HepG2 (cell line): Measurements from ENCODE around the gene GRID1. TPM values are rescaled to one million over a fixed set of nuclear protein-coding genes. Genes with fewer than 3 reads are reported as not detected.

Source experiments
- ASH2L ChIP-seq: fragments of 300-600, 200-600 bp; sonication (generic); IDR thresholded peaks from 2 replicates; pipeline ENCODE4 v1.7.0; 2017; ENCODE audit warnings: low read depth, mild to moderate bottlenecking, moderate library complexity, mixed read lengths, low read length; ENCODE audit not compliant: insufficient read length
- BHLHE40 ChIP-seq: IDR thresholded peaks from 2 replicates; pipeline ENCODE4 v1.6.1; 2011; ENCODE audit warnings: low read length, improper control_type of control experiment
- DMAP1 ChIP-seq: IDR thresholded peaks from 2 replicates; pipeline ENCODE4 v1.6.1; 2016
- GLI4 ChIP-seq: sonication (generic); formaldehyde crosslinking; IDR thresholded peaks from 2 replicates; pipeline ENCODE4 v1.5.1; 2020; ENCODE audit warnings: missing genetic modification reagents, mild to moderate bottlenecking, moderate library complexity, borderline replicate concordance
- GTF2F1 ChIP-seq: fragments of 150-350 bp; IDR thresholded peaks from 2 replicates; pipeline ENCODE4 v1.6.1; 2014; ENCODE audit warnings: low read length
- HNRNPUL1 ChIP-seq: fragments of 200-400 bp; formaldehyde crosslinking; IDR thresholded peaks from 2 replicates; pipeline ENCODE4 v1.6.1; 2017; ENCODE audit warnings: low read depth, mild to moderate bottlenecking, low read length, moderate library complexity
- MEIS1 ChIP-seq: sonication (generic); formaldehyde crosslinking; IDR thresholded peaks from 2 replicates; pipeline ENCODE4 v1.9.0; 2021; ENCODE audit warnings: mild to moderate bottlenecking, missing genetic modification reagents, moderate library complexity, borderline replicate concordance
- MLLT10 ChIP-seq: sonication (generic); formaldehyde crosslinking; IDR thresholded peaks from 2 replicates; pipeline ENCODE4 v1.4.0; 2020; ENCODE audit warnings: missing genetic modification reagents
- RBM22 ChIP-seq: fragments of 200-400 bp; formaldehyde crosslinking; optimal IDR thresholded peaks from 2 replicates; pipeline ENCODE3; 2017; ENCODE audit warnings: mild to moderate bottlenecking, low read length, moderate library complexity
- TAF1 ChIP-seq: sonication (generic); formaldehyde crosslinking; IDR thresholded peaks from 2 replicates; pipeline ENCODE4 v1.4.0; 2020; ENCODE audit warnings: missing genetic modification reagents
- ZBED4 ChIP-seq: sonication (generic); formaldehyde crosslinking; IDR thresholded peaks from 2 replicates; pipeline ENCODE4 v1.4.0; 2020; ENCODE audit warnings: missing genetic modification reagents, borderline replicate concordance
- ZBTB8A ChIP-seq: sonication (generic); formaldehyde crosslinking; IDR thresholded peaks from 2 replicates; pipeline ENCODE4 v1.4.0; 2020; ENCODE audit warnings: mild to moderate bottlenecking, low read depth, missing genetic modification reagents, borderline replicate concordance
- polyA plus RNA-seq, 8 experiments: library from polyadenylated mRNA; depleted of rRNA in 3 of 8; stranded (reverse) in 7 of 8; unstranded in 1 of 8; fragments of >200 nt; fragmentation: Illumina TruSeq in 4 of 8; extraction: Trizol in 4 of 8; gene quantifications; 2 replicates each; pipeline versions ENCODE4 v1.2.1 to v1.2.3, GENCODE V29; 2011 to 2016; ENCODE audit warnings: low read depth in 4 of 8, missing spikeins in 1 of 8, mixed read lengths in 1 of 8; ENCODE audit not compliant: insufficient read depth in 1 of 8
- total RNA-seq, 5 experiments: library from RNA; depleted of rRNA; stranded (reverse); fragments of >200 nt; fragmentation: Illumina TruSeq; extraction: Trizol; gene quantifications; 2 replicates each; pipeline ENCODE4 v1.2.3, GENCODE V29; 2016; ENCODE audit warnings: low read depth in 1 of 5
- TF ChIP-seq, protein P1 (sequence below): sonication (generic); formaldehyde crosslinking; conservative IDR thresholded peaks from 2 replicates; pipeline ENCODE4 v1.4.0; 2020; ENCODE audit warnings: missing genetic modification reagents

The GRID1 gene
- total and polyA plus RNA-seq, 2 of the 13 experiments (the other 11 are each of a cell fraction or from before 2014, with no cell fraction given), result 0.05 TPM; not detected in 1

GRCh38 chr10:86287110-86287793 lies 79.3 kb downstream of the GRID1 start (continued):
- no peak for TF ChIP-seq GLI4
- no peak for TF ChIP-seq ZBTB8A
- no peak for TF ChIP-seq BHLHE40
- no peak for TF ChIP-seq RBM22
- no peak for TF ChIP-seq MEIS1 (CRISPR knock-in tag)
- TF ChIP-seq TAF1, result no peak
- TF ChIP-seq GTF2F1, result no peak
- no peak for TF ChIP-seq HNRNPUL1
- TF ChIP-seq, protein P1, sequence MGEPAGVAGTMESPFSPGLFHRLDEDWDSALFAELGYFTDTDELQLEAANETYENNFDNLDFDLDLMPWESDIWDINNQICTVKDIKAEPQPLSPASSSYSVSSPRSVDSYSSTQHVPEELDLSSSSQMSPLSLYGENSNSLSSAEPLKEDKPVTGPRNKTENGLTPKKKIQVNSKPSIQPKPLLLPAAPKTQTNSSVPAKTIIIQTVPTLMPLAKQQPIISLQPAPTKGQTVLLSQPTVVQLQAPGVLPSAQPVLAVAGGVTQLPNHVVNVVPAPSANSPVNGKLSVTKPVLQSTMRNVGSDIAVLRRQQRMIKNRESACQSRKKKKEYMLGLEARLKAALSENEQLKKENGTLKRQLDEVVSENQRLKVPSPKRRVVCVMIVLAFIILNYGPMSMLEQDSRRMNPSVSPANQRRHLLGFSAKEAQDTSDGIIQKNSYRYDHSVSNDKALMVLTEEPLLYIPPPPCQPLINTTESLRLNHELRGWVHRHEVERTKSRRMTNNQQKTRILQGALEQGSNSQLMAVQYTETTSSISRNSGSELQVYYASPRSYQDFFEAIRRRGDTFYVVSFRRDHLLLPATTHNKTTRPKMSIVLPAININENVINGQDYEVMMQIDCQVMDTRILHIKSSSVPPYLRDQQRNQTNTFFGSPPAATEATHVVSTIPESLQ (CRISPR knock-in tag), result no peak
- no peak for TF ChIP-seq ZBED4 (CRISPR knock-in tag)
- no peak for TF ChIP-seq DMAP1 (CRISPR knock-in tag)
- TF ChIP-seq ASH2L, result no peak
- no peak for TF ChIP-seq MLLT10 (CRISPR knock-in tag)
- TF ChIP-seq, all 625 proteins: peak for 0
